SJCRH30 (cell line): ENCODE data around the gene RHOF. TPM values are rescaled to one million over a fixed set of nuclear protein-coding genes. Genes with fewer than 3 reads are reported as not detected.

Source experiments
- DNase-seq, 2 experiments: peaks; one replicate each; pipeline ENCODE4 v3.0.0-alpha.2; 2015 to 2020
- H3K27ac ChIP-seq: fragments of 250-450 bp; sonication (Bioruptor Pico); 2 replicates; pipeline ENCODE4 v1.5.1; 2020; ENCODE audit warnings: mild to moderate bottlenecking, moderate library complexity
- H3K27me3 ChIP-seq: fragments of 250-450 bp; sonication (Bioruptor Pico); 2 replicates; pipeline ENCODE4 v1.5.1; 2020; ENCODE audit warnings: mild to moderate bottlenecking, moderate library complexity
- H3K36me3 ChIP-seq: fragments of 250-450 bp; sonication (Bioruptor Pico); 2 replicates; pipeline ENCODE4 v1.5.1; 2020; ENCODE audit warnings: mild to moderate bottlenecking, moderate library complexity
- H3K4me1 ChIP-seq: fragments of 250-450 bp; sonication (Bioruptor Pico); 2 replicates; pipeline ENCODE4 v1.5.1; 2020; ENCODE audit warnings: mild to moderate bottlenecking, moderate library complexity
- H3K4me3 ChIP-seq: fragments of 250-450 bp; sonication (Bioruptor Pico); 2 replicates; pipeline ENCODE4 v1.5.1; 2020; ENCODE audit warnings: mild to moderate bottlenecking, moderate library complexity
- H3K9me3 ChIP-seq: fragments of 250-450 bp; sonication (Bioruptor Pico); replicated peaks from 2 replicates; pipeline ENCODE4 v1.5.1; 2020; ENCODE audit warnings: mild to moderate bottlenecking, moderate library complexity
- total RNA-seq: library from RNA; depleted of rRNA; stranded (reverse); fragments of >200 nt; shearing (Covaris generic); gene quantifications from 2 replicates; pipeline ENCODE4 v1.2.3, GENCODE V29; 2014

RHOF gene
- total RNA-seq, 1 experiment from 2014 or later: 5.2 TPM

DNA sequence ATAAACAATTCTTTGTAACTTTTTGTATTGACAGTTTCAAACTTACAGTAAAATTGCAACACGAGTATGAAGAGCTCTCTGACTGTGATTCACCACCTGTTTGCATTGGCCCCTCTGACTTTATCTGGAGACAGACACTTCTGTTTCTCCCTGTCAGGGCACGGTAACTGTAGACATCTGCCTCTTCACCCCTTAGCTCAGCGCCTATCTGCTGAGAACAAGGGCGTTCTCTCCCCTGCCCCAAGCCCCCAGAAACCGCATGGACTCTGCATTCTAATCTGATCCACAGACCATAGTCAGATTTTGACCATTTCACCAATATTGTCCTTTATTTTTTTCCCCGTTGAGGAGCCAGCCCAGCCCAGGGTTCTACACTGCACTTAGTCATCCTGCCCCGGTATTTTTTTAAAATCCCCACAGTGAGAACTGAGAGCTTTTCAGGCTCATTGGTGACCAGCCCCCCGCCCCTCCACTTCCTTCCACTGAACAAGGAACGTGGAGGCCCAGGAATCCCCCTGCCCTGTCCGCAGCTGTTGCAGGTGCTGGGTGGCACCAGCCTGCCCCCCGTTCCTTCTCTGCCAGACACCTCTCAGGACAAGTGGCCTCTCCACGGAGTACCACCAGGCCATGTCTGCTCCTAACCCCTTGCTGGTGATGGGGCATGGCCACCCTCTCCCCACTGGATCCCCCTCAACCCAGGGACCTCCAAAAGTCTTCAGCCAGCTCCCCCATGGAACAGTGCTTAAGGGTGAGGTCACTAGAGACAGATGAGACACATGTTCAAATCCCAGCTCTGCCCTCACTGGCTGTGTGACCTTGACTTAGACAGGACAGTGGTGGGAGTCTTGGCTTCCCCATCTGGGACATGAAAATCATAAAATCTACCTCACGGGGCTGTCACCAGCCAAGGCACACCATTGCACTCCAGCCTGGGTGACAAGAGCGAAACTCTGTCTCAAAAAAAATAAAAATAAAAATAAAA lies 11.2 kb downstream of the RHOF start:
- peak overlapping the region; percentile 55 for H3K27ac ChIP-seq
- H3K9me3 ChIP-seq: no peaks in the 10 kb centered on the region
- no peaks in the 10 kb centered on the region for H3K36me3 ChIP-seq
- H3K4me1 ChIP-seq: peaks cover 18% of the 10 kb centered on the region
- no peaks in the 10 kb centered on the region for H3K27me3 ChIP-seq
- peak in 1 of 2 experiments; percentile 83 for DNase-seq
- H3K4me3 ChIP-seq: no peak overlapping the region

- DNase-seq: no peak
- Histone ChIP-seq H3K27ac (peak overlapping the region; percentile 55), H3K27me3 (no peaks in the 10 kb centered on the region)
Measured at GRCh38 chr12:121781484-121781997, 11.9 kb downstream of the RHOF start.

GRCh38 chr12:121780429-121780828 lies 13.1 kb downstream of the RHOF start:
- no peaks in the 10 kb centered on the region for H3K27me3 ChIP-seq
- no peak overlapping the region for H3K27ac ChIP-seq
- no peak overlapping the region for H3K4me3 ChIP-seq
- H3K4me1 ChIP-seq: peaks cover 18% of the 10 kb centered on the region
- no peaks in the 10 kb centered on the region for H3K9me3 ChIP-seq
- DNase-seq: no peak
- 0 out of 2 replicates have a peak, but pooled peaks cover 3% of the 10 kb centered on the region for H3K36me3 ChIP-seq

More at GRCh38 chr12:121781484-121781997, 11.9 kb downstream of the RHOF start:
- Histone ChIP-seq H3K4me3 (no peak overlapping the region), H3K4me1 (peaks cover 18% of the 10 kb centered on the region), H3K36me3 (no peaks in the 10 kb centered on the region), H3K9me3 (no peaks in the 10 kb centered on the region)

- no peak overlapping the region for H3K4me3 ChIP-seq
- H3K4me1 ChIP-seq: peaks cover 21% of the 10 kb centered on the region
- H3K36me3 ChIP-seq: 0 out of 2 replicates have a peak, but pooled peaks cover 3% of the 10 kb centered on the region
- DNase-seq: no peak
- no peak overlapping the region for H3K27ac ChIP-seq
- no peaks in the 10 kb centered on the region for H3K27me3 ChIP-seq
- H3K9me3 ChIP-seq: no peaks in the 10 kb centered on the region
Measured at GRCh38 chr12:121779422-121779895, 14.0 kb downstream of the RHOF start.

DNA sequence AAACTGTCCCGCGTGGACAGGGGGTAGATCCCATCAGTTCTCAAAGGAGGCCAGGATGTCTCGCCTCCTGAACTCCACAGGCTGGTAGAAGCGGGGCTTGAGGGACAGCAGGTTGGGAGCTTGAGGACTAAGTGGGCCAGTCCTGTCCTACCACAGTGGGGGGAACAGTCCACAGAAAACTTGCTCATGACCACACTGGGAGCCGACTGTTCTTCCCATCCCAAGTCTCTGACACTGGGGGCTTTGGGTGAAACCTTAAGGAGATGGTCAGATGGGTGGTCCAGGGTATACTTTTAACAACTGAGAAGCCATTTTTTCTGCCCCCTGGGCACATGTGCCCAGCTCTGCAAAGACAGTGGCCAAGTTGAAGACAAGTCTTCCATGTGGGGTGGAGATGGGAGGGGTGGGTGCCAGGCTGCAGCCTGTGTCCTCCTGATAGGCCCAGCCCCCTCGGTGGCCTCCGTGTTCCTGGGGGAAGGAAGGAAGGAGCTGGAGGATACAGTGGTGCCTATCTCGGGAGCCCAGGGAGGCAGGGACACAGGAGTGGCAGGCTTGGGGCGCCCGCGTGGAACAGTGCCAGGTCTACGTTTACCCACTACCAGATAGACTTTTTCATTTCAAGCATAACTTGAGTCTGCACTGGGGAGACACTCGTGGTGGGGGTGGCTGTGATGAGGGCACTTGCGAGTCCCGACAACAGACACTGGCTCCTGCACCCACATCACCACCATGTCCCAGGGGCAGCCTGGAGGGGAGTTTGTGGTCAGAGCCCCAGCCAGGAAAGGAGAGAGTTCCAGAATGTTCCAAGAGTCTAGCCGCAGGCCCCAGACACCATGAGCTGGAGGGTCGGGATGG lies 14.7 kb downstream of the RHOF start:
- no peaks in the 10 kb centered on the region for H3K9me3 ChIP-seq
- H3K4me1 ChIP-seq: peaks cover 26% of the 10 kb centered on the region
- no peaks in the 10 kb centered on the region for H3K27me3 ChIP-seq
- H3K4me3 ChIP-seq: no peak overlapping the region
- DNase-seq: no peak
- H3K27ac ChIP-seq: no peak overlapping the region
- 0 out of 2 replicates have a peak, but pooled peaks cover 3% of the 10 kb centered on the region for H3K36me3 ChIP-seq

GRCh38 chr12:121776190-121777098 lies 17.0 kb downstream of the RHOF start:
- DNase-seq: peak; percentile 62 to 75
- no peak overlapping the region for H3K4me3 ChIP-seq
- no peak overlapping the region for H3K27ac ChIP-seq
- H3K36me3 ChIP-seq: 0 out of 2 replicates have a peak, but pooled peaks cover 3% of the 10 kb centered on the region
- H3K4me1 ChIP-seq: peaks cover 11% of the 10 kb centered on the region; the same call in 1 of the 2 replicates
- no peaks in the 10 kb centered on the region for H3K9me3 ChIP-seq
- no peaks in the 10 kb centered on the region for H3K27me3 ChIP-seq

DNA sequence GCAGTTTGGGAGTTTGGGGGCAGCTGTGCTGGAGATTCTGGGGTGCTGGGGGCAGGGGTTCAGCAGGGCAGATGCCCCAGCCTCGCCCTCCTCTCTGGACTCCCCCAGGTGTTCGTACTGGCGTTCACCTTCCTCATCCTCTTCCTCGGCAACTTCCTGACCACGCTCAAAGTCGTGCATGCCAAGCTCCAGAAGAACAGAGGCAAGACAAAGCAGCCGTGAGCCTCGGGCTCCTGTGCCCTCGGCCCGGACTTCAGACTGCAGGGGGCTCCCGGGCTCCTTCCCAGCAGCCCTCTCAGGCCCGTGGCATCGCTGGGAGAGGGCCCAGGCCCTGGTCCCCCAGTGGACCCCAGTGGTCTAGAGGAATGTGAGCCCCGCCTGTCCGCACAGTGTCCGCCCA lies 18.0 kb downstream of the RHOF start:
- no peak overlapping the region for H3K27ac ChIP-seq
- H3K4me3 ChIP-seq: no peak overlapping the region
- H3K9me3 ChIP-seq: no peaks in the 10 kb centered on the region
- H3K4me1 ChIP-seq: peaks cover 8% of the 10 kb centered on the region; the same call in 1 of the 2 replicates
- 0 out of 2 replicates have a peak, but pooled peaks cover 3% of the 10 kb centered on the region for H3K36me3 ChIP-seq
- no peaks in the 10 kb centered on the region for H3K27me3 ChIP-seq
- DNase-seq: no peak

DNA sequence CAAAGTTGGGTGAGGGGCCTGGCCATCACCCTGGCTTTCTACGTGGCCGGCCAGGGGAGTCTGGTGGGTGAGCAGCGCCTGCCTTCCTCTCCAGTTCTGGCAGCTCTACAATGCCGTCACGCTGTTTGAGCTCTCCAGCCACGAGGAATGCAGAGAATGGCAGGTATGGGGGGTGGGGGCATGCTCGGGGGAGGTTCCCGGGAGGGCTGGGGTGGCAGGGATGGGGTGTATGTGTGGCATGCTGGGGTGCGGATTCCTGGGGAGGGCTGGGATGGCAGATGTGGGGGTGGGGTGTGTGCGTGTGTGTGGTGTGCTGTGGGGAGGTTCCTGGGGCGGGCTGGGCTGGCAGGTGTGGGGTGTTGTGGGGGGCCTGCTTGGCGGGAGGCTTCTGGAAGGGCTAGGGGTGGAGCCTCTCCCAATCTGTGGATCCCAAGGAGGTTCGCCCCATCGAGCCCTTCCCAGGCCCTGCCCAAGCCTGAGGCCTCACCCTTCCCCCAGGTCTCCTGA lies 18.5 kb downstream of the RHOF start:
- no peak for DNase-seq
- Histone ChIP-seq H3K27ac (no peak overlapping the region; the same call in 1 of the 2 replicates), H3K36me3 (0 out of 2 replicates have a peak, but pooled peaks cover 3% of the 10 kb centered on the region), H3K4me3 (no peak overlapping the region), H3K27me3 (no peaks in the 10 kb centered on the region), H3K9me3 (no peaks in the 10 kb centered on the region), H3K4me1 (peaks cover 8% of the 10 kb centered on the region; the same call in 1 of the 2 replicates)

GRCh38 chr12:121773011-121773777 lies 20.3 kb downstream of the RHOF start:
- Histone ChIP-seq H3K27me3 (no peaks in the 10 kb centered on the region), H3K9me3 (no peaks in the 10 kb centered on the region), H3K4me3 (no peak overlapping the region), H3K27ac (no peak overlapping the region), H3K4me1 (peaks cover 8% of the 10 kb centered on the region; the same call in 1 of the 2 replicates), H3K36me3 (0 out of 2 replicates have a peak, but pooled peaks cover 3% of the 10 kb centered on the region)
- DNase-seq: peak; percentile 71 to 78

DNA sequence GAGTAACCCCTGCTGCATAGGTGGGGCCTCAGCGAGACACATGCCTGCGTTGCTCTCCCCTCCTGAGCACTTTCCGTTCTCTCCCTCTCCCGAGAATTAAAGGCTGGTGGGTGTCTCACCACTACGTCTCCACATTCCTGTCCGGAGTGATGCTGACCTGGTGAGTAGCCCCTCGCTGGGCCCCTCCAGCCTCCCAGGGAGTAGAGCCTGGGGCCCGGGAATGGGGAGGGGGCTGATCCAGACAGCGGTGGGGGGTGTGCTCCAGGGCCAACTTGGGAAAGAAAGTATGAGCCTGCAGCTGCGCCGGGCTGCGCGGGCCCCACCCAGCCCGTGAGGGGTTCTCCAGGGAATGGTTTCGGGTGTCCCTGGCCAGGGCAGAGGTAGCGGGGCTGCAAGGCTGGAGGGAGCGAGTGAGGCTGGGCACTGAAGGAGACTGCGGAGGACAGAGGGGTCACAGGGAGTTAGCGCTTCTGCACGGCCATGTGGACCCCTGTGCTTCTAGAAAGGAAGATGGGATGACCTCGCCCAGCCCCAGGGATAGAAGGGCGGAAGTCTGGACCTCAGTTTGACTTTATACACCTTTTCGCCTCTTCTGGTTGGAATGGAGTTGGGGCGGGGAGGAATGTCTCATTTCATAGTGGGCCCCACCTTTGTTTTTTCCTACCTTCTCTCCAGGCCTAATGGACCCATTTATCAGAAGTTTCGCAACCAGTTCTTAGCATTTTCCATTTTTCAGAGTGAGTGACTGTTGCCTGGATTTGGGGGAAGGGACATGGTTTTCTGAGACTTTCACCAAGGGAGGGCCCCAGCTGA lies 22.5 kb downstream of the RHOF start:
- Histone ChIP-seq H3K27me3 (no peaks in the 10 kb centered on the region), H3K36me3 (no peaks in the 10 kb centered on the region), H3K4me1 (peaks cover 11% of the 10 kb centered on the region), H3K4me3 (no peak overlapping the region), H3K9me3 (no peaks in the 10 kb centered on the region), H3K27ac (no peak overlapping the region)
- DNase-seq: no peak

DNA sequence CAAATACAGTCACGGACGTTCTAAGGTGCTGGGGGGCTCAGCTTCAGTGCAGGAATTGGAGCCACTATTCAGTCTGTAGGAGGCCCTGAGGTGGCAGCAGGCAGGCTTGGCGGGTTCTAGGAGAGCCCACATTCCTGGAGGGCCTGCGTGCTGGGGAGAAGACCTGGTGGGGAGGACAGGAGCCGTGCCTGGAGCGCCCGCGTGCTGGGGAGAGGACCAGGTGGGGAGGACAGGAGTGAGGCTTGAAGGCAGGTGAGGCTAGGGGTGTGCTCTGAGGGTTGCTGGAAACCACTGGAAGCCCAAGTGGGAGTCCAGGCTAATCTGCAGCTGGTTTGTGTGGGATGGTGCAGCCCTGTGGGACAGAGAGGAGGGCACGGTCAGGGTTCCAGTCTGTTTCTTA lies 23.1 kb downstream of the RHOF start:
- no peaks in the 10 kb centered on the region for H3K27me3 ChIP-seq
- H3K9me3 ChIP-seq: no peaks in the 10 kb centered on the region
- no peak overlapping the region for H3K4me3 ChIP-seq
- no peaks in the 10 kb centered on the region for H3K36me3 ChIP-seq
- no peak for DNase-seq
- H3K27ac ChIP-seq: no peak overlapping the region
- peaks cover 18% of the 10 kb centered on the region for H3K4me1 ChIP-seq

- H3K4me1 ChIP-seq: peaks cover 21% of the 10 kb centered on the region
- no peak overlapping the region for H3K27ac ChIP-seq
- H3K36me3 ChIP-seq: no peaks in the 10 kb centered on the region
Measured at GRCh38 chr12:121769831-121770301, 23.6 kb downstream of the RHOF start.

More at GRCh38 chr12:121769831-121770301, 23.6 kb downstream of the RHOF start:
- H3K9me3 ChIP-seq: no peaks in the 10 kb centered on the region
- H3K4me3 ChIP-seq: no peak overlapping the region
- no peak for DNase-seq
- no peaks in the 10 kb centered on the region for H3K27me3 ChIP-seq
